ENCODE data around the gene PFDN1. TPM values are rescaled to one million over a fixed set of nuclear protein-coding genes. Genes with fewer than 3 reads are reported as not detected.

Gene PFDN1
- total RNA-seq, 1 experiment from 2014 or later: 54.4 TPM

GRCh38 chr5:140240987-140241706, 61.8 kb downstream of the PFDN1 start:
- DNase-seq (ENCODE audit: low read depth, low spot score): peak; percentile 58
- Histone ChIP-seq H3K27me3 (ENCODE audit: control insufficient read depth, insufficient read depth, low read length) (no peaks in the 10 kb centered on the region), H3K9me3 (ENCODE audit: control insufficient read depth, insufficient read depth, low read depth, low read length) (no peaks in the 10 kb centered on the region), H3K4me3 (ENCODE audit: low read depth in 2 of 2, low read length in 2 of 2) (no peak overlapping the region), H3K4me1 (ENCODE audit: control insufficient read depth, insufficient read depth, low read length) (peaks cover 27% of the 10 kb centered on the region), H3K36me3 (ENCODE audit: control insufficient read depth, insufficient read depth, low read length) (no peaks in the 10 kb centered on the region), H3K27ac (ENCODE audit: low read length) (no peak overlapping the region)
- BruUV-seq (replicated peaks): no TSS peak
- no peak; the same call in 1 of the 2 replicates for TF ChIP-seq POLR2AphosphoS5 (IDR thresholded peaks at IDR 0.05; ENCODE audit: low read depth, low read length)
- no peak for TF ChIP-seq TCF7L2 (IDR thresholded peaks at IDR 0.05; ENCODE audit: low read depth, low read length)
- no peak for TF ChIP-seq CTCF (IDR thresholded peaks at IDR 0.05)
- no peak for TF ChIP-seq SIN3A (IDR thresholded peaks at IDR 0.05; ENCODE audit: borderline replicate concordance, insufficient read depth, low read depth, low read length)
- no peak for TF ChIP-seq REST (IDR thresholded peaks at IDR 0.05; ENCODE audit: insufficient read depth in 1 of 2, low read depth in 2 of 2, low read length in 1 of 2)
- in situ Hi-C loops (cut with HindIII; ENCODE audit: low pct_unique_long_range_greater_than_20kb, low sequenced_read_pairs) (no loop called here), intact Hi-C loops (cut with micrococcal nuclease; ENCODE audit: unreplicated experiment) (no loop called here)
- CTCF ChIA-PET: interaction anchor here (1.0 to 2.3 kb wide), 4 partner anchors 105 to 118 kb away, joined by 3 to 20 read pairs (median 10); partner anchors contain the start of gene HBEGF
- POLR2A ChIA-PET: interaction anchor here (1.1 kb wide), 1 partner anchor 118 kb away, joined by 3 read pairs; no protein-coding TSS in a partner anchor
- peak; percentile 31 for ATAC-seq

- Histone ChIP-seq H3K9me3 (ENCODE audit: control insufficient read depth, insufficient read depth, low read depth, low read length) (no peaks in the 10 kb centered on the region), H3K4me1 (ENCODE audit: control insufficient read depth, insufficient read depth, low read length) (peaks cover 23% of the 10 kb centered on the region), H3K4me3 (ENCODE audit: low read depth in 2 of 2, low read length in 2 of 2) (no peak overlapping the region), H3K27ac (ENCODE audit: low read length) (no peak overlapping the region), H3K27me3 (ENCODE audit: control insufficient read depth, insufficient read depth, low read length) (no peaks in the 10 kb centered on the region), H3K36me3 (ENCODE audit: control insufficient read depth, insufficient read depth, low read length) (no peaks in the 10 kb centered on the region)
- DNase-seq (ENCODE audit: low read depth, low spot score) (no peak), ATAC-seq (peak; percentile 76)
- ChIA-PET CTCF (interaction anchor here (0.5 to 2.3 kb wide), 13 partner anchors 9 to 642 kb away, joined by 3 to 20 read pairs (median 3); partner anchors contain the start of gene HBEGF), POLR2A (interaction anchor here (1.1 kb wide), 1 partner anchor 119 kb away, joined by 3 read pairs; no protein-coding TSS in a partner anchor)
- no TSS peak for BruUV-seq (replicated peaks)
- intact Hi-C loops (cut with micrococcal nuclease; ENCODE audit: unreplicated experiment) (no loop called here), in situ Hi-C loops (cut with HindIII; ENCODE audit: low pct_unique_long_range_greater_than_20kb, low sequenced_read_pairs) (no loop called here)
- no peak for TF ChIP-seq TCF7L2 (IDR thresholded peaks at IDR 0.05; ENCODE audit: low read depth, low read length)
- TF ChIP-seq CTCF (IDR thresholded peaks at IDR 0.05): peak; percentile 88
- no peak for TF ChIP-seq REST (IDR thresholded peaks at IDR 0.05; ENCODE audit: insufficient read depth in 1 of 2, low read depth in 2 of 2, low read length in 1 of 2)
- no peak for TF ChIP-seq SIN3A (IDR thresholded peaks at IDR 0.05; ENCODE audit: borderline replicate concordance, insufficient read depth, low read depth, low read length)
- no peak for TF ChIP-seq POLR2AphosphoS5 (IDR thresholded peaks at IDR 0.05; ENCODE audit: low read depth, low read length)
These were observed 62.8 kb downstream of the PFDN1 start for GRCh38 chr5:140239939-140240700.
